Esophagus muscularis mucosa (tissue), 3 donors: ENCODE data around the gene UHRF1.
"Not testable (repeated sequence)": the region's sequence is repeated elsewhere in the genome, so short reads cannot be mapped to it uniquely, and the experiment has no call there.

ENCODE experiments used
- CTCF ChIP-seq, 3 experiments: fragments of 200-600 bp in 2 of 3; fragments of 450-650 bp in 1 of 3; sonication (generic) in 2 of 3; IDR thresholded peaks; one replicate each; pipeline ENCODE4 v1.5.1; 2017 to 2019; ENCODE audit warnings: antibody characterized with exemption in 3 of 3, mild to moderate bottlenecking in 2 of 3, moderate library complexity in 1 of 3
- POLR2A ChIP-seq: fragments of 450-650 bp; IDR thresholded peaks from one replicate; pipeline ENCODE4 v1.6.1; 2017; ENCODE audit warnings: antibody characterized with exemption, moderate library complexity, mild to moderate bottlenecking, low read depth

- TF ChIP-seq CTCF (IDR thresholded peaks at IDR 0.05); POLR2A: not testable (repeated sequence)
Observed at GRCh38 chr19:4887803-4888202, 21.5 kb upstream of the UHRF1 start.
